Effector memory CD4-positive, alpha-beta T cell (primary cell): ENCODE measurements around the gene PSMD4.
A peak's percentile ranks its signal among the peaks of the same experiment; 100 is the strongest.

Source experiments
- DNase-seq, 3 donors: peaks; one replicate each; pipeline ENCODE4 v3.0.0-alpha.2; 2020
- H3K27ac ChIP-seq: 2 replicates; pipeline ENCODE4 v1.7.0; 2013; ENCODE audit warnings: mild to moderate bottlenecking, low read length, moderate library complexity; ENCODE audit not compliant: insufficient read depth, poor library complexity, severe bottlenecking
- H3K27me3 ChIP-seq: replicated peaks from 2 replicates; pipeline ENCODE4 v1.7.0; 2013; ENCODE audit warnings: mild to moderate bottlenecking, low read length; ENCODE audit not compliant: insufficient read depth, control insufficient read depth, poor library complexity, severe bottlenecking
- H3K36me3 ChIP-seq: 2 replicates; pipeline ENCODE4 v1.7.0; 2013; ENCODE audit warnings: mild to moderate bottlenecking, low read length, moderate library complexity; ENCODE audit not compliant: control insufficient read depth, insufficient read depth
- H3K4me1 ChIP-seq: 2 replicates; pipeline ENCODE4 v1.7.0; 2013; ENCODE audit warnings: low read length, mild to moderate bottlenecking; ENCODE audit not compliant: control insufficient read depth, insufficient read depth, poor library complexity, severe bottlenecking
- H3K4me3 ChIP-seq: 2 replicates; pipeline ENCODE4 v1.7.0; 2013; ENCODE audit warnings: low read length, low read depth, mild to moderate bottlenecking; ENCODE audit not compliant: insufficient read depth, poor library complexity, severe bottlenecking
- H3K9me3 ChIP-seq: 2 replicates; pipeline ENCODE4 v1.7.0; 2013; ENCODE audit warnings: mild to moderate bottlenecking, low read length, moderate library complexity; ENCODE audit not compliant: control insufficient read depth

Gene PSMD4

GRCh38 chr1:151309811-151310323 is 55.3 kb downstream of the PSMD4 start:
- Histone ChIP-seq H3K27ac (no peak overlapping the region), H3K9me3 (no peaks in the 10 kb centered on the region), H3K4me3 (no peak overlapping the region), H3K4me1 (peaks cover 16% of the 10 kb centered on the region), H3K27me3 (no peaks in the 10 kb centered on the region), H3K36me3 (peaks cover 68% of the 10 kb centered on the region)
- DNase-seq = no peak

GRCh38 chr1:151311011-151311410 is 56.5 kb downstream of the PSMD4 start:
- Histone ChIP-seq H3K36me3 (peaks cover 65% of the 10 kb centered on the region), H3K4me1 (peaks cover 16% of the 10 kb centered on the region), H3K27me3 (no peaks in the 10 kb centered on the region), H3K9me3 (no peaks in the 10 kb centered on the region), H3K4me3 (no peak overlapping the region), H3K27ac (peak overlapping the region; percentile 36)
- no peak for DNase-seq

GRCh38 chr1:151311589-151312331 is 57.2 kb downstream of the PSMD4 start:
- Histone ChIP-seq H3K27me3 (no peaks in the 10 kb centered on the region), H3K4me1 (peaks cover 16% of the 10 kb centered on the region), H3K36me3 (peaks cover 63% of the 10 kb centered on the region), H3K27ac (peak overlapping the region; percentile 36), H3K4me3 (no peak overlapping the region), H3K9me3 (no peaks in the 10 kb centered on the region)
- DNase-seq = peak; percentile 21 to 50 (median 23)

DNA sequence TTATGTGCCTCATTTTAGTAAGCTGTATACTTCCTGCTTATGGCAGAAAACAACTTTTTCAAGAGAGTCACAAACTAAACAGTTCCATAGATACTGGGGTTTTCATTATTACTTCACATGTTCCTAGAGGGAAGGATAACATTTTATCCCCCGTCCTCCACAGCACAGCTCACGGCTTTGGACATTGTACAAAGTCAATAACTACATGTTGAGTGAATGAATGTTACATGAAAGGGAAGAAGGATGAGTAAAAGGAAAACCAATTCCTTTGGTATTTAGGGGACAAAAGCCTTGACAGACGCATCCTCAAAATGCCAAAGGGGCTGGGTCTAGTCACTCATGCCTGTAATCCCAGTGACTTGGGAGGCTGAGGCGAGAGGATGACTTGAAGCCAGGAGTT is 57.9 kb downstream of the PSMD4 start:
- DNase-seq = no peak
- H3K27ac ChIP-seq = peak overlapping the region; percentile 35
- H3K9me3 ChIP-seq = no peaks in the 10 kb centered on the region
- peaks cover 16% of the 10 kb centered on the region for H3K4me1 ChIP-seq
- H3K27me3 ChIP-seq = no peaks in the 10 kb centered on the region
- H3K36me3 ChIP-seq = peaks cover 57% of the 10 kb centered on the region
- H3K4me3 ChIP-seq = no peak overlapping the region

GRCh38 chr1:151312826-151313225 is 58.3 kb downstream of the PSMD4 start:
- peaks cover 16% of the 10 kb centered on the region for H3K4me1 ChIP-seq
- H3K27ac ChIP-seq = no peak overlapping the region
- H3K4me3 ChIP-seq = no peak overlapping the region
- no peaks in the 10 kb centered on the region for H3K9me3 ChIP-seq
- peaks cover 55% of the 10 kb centered on the region for H3K36me3 ChIP-seq
- no peaks in the 10 kb centered on the region for H3K27me3 ChIP-seq
- DNase-seq = no peak

DNA sequence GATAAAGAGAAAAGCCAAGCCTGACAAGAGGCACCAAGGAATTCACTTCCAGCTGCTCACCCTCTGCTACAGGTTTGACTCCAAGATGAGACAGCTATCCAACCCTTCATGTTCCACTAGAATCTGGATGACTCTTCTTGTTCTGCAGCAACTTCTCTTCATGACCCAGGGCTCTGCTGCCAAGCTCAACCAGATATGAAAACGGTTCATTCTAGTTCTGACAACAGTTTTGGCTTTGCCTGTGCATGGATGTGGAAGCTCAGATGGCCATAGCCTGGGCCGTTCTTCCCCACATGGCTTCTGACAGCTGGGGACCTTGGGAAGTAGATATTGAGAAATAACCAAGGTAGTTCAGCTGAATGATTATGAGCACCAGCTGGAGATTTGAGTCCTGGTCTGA is 59.0 kb downstream of the PSMD4 start:
- Histone ChIP-seq H3K4me3 (no peak overlapping the region), H3K36me3 (peaks cover 49% of the 10 kb centered on the region), H3K4me1 (peaks cover 16% of the 10 kb centered on the region), H3K27me3 (no peaks in the 10 kb centered on the region), H3K9me3 (no peaks in the 10 kb centered on the region), H3K27ac (no peak overlapping the region)
- no peak for DNase-seq

DNA sequence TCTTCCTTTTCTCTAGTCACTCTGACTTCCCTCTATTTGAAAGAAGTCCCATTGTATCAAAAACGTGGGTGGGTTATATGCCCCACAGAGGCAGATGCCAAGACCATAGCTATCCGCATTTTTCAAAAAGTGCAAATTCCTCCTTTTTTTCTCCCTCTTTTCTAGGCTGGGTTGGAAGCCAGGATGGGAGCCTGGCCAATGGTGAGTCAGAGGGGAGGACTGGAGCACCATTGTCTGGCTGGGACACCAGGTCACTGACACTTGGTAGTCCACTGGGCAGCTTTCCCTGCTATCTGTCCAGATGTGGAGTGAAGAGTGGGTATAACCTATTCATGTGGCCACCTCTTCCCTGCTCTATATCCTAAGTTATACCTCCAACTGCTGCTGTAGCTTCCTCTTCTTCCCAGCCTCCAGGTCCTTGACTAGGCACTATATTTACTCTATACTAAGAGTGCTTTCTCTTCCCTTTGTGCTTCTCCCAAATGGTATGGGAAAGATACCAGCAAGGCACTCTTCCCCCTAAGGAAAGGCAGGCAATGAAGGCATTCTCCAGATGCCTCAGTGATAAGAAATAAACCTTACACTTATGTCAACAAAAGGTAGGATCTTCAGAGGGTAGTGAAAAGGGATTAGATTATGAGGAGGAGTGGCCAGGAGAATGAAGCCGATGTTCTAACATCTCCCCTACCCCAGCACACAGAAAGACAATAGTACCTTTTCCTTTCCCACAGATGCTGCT is 59.8 kb downstream of the PSMD4 start:
- Histone ChIP-seq H3K36me3 (peaks cover 47% of the 10 kb centered on the region), H3K27ac (no peak overlapping the region), H3K4me3 (no peak overlapping the region)

GRCh38 chr1:151315565-151316235 is 61.2 kb downstream of the PSMD4 start:
- H3K36me3 ChIP-seq = peaks cover 36% of the 10 kb centered on the region
- no peaks in the 10 kb centered on the region for H3K9me3 ChIP-seq
- H3K27ac ChIP-seq = no peak overlapping the region
- H3K4me1 ChIP-seq = peaks cover 20% of the 10 kb centered on the region
- no peaks in the 10 kb centered on the region for H3K27me3 ChIP-seq
- no peak for DNase-seq
- H3K4me3 ChIP-seq = no peak overlapping the region

More for the DNA sequence above, 59.8 kb downstream of the PSMD4 start:
- no peak for DNase-seq
- Histone ChIP-seq H3K9me3 (no peaks in the 10 kb centered on the region), H3K4me1 (peaks cover 16% of the 10 kb centered on the region), H3K27me3 (no peaks in the 10 kb centered on the region)
